ENCODE results near the gene TSPAN33. TPM values are rescaled to one million over a fixed set of nuclear protein-coding genes. Genes with fewer than 3 reads are reported as not detected.
A peak's percentile ranks its signal among the peaks of the same experiment; 100 is the strongest.

Gene TSPAN33
- total and polyA plus RNA-seq, 10 of the 15 experiments (the other 5 are each of a cell fraction or from before 2014, with no cell fraction given): 12.0 to 123 (median 86.3) TPM

- TF ChIP-seq E4F1 (IDR thresholded peaks at IDR 0.05; ENCODE audit: borderline replicate concordance, partially characterized antibody): no peak
- TF ChIP-seq CREB1 (IDR thresholded peaks at IDR 0.05; ENCODE audit: low read depth): peak; percentile 74
- 0 out of 2 replicates have a peak, but pooled peaks have one; percentile 17 for TF ChIP-seq DPF2 (IDR thresholded peaks at IDR 0.05)
- no peak for TF ChIP-seq SIN3A (IDR thresholded peaks at IDR 0.05; ENCODE audit: low read depth, low read length)
- peak in 1 of 2 experiments; percentile 54; a peak in 1 of 4 replicates for TF ChIP-seq SRF (IDR thresholded peaks at IDR 0.05; ENCODE audit: low read depth in 2 of 2, low read length in 2 of 2)
- TF ChIP-seq USF2 (IDR thresholded peaks at IDR 0.05; ENCODE audit: borderline replicate concordance, low read depth, low read length): no peak
- TF ChIP-seq YY1 (IDR thresholded peaks at IDR 0.05; ENCODE audit: low read depth, low read length): peak; percentile 58; the same call in 1 of the 2 replicates
- TF ChIP-seq SUPT20H (IDR thresholded peaks at IDR 0.05; ENCODE audit: borderline replicate concordance, control insufficient read depth, low read depth, low read length): no peak
- TF ChIP-seq MEF2B (IDR thresholded peaks at IDR 0.05; ENCODE audit: partially characterized antibody, poor library complexity, severe bottlenecking): peak; percentile 53
- TF ChIP-seq ZZZ3 (IDR thresholded peaks at IDR 0.05; ENCODE audit: control insufficient read depth, insufficient read length, low read depth): no peak
- no peak for TF ChIP-seq KLF5 (IDR thresholded peaks at IDR 0.05; ENCODE audit: partially characterized antibody)
- TF ChIP-seq CBX5 (IDR thresholded peaks at IDR 0.05; ENCODE audit: low read depth): no peak
- no peak for TF ChIP-seq BHLHE40 (IDR thresholded peaks at IDR 0.05; ENCODE audit: borderline replicate concordance in 1 of 2, low read depth in 2 of 2, low read length in 1 of 2)
- TF ChIP-seq FOXM1 (IDR thresholded peaks at IDR 0.05; ENCODE audit: low read depth, low read length): peak; percentile 75
- no peak for TF ChIP-seq EP300 (IDR thresholded peaks at IDR 0.05; ENCODE audit: borderline replicate concordance in 1 of 2, control insufficient read depth in 1 of 2, low read depth in 2 of 2, low read length in 2 of 2)
- TF ChIP-seq REST (IDR thresholded peaks at IDR 0.05; ENCODE audit: low read depth, low read length): no peak
- no peak for TF ChIP-seq BMI1 (IDR thresholded peaks at IDR 0.05; ENCODE audit: borderline replicate concordance)
- no peak for TF ChIP-seq MTA2 (IDR thresholded peaks at IDR 0.05; ENCODE audit: low read depth)
- no peak for TF ChIP-seq RCOR1 (conservative IDR thresholded peaks at IDR 0.05; ENCODE audit: low read depth, low read length)
- TF ChIP-seq SMAD5 (IDR thresholded peaks at IDR 0.05; ENCODE audit: low read depth): no peak
- TF ChIP-seq BRCA1 (IDR thresholded peaks at IDR 0.05; ENCODE audit: low read depth, low read length): no peak
- TF ChIP-seq ZNF274 (IDR thresholded peaks at IDR 0.05; ENCODE audit: insufficient read depth, insufficient read length): no peak
Observed at GRCh38 chr7:129095258-129095657, 49.2 kb upstream of the TSPAN33 start (continued).

Data from GM12878 (cell line).